LNCAP (cell line): ENCODE data around the gene SIGLEC1.

Source experiments
- TF ChIP-seq, protein P1 (sequence below): fragments of 450-650 bp; IDR thresholded peaks from 2 replicates; pipeline ENCODE4 v1.5.1; 2017; ENCODE audit warnings: mild to moderate bottlenecking

SIGLEC1 gene

DNA sequence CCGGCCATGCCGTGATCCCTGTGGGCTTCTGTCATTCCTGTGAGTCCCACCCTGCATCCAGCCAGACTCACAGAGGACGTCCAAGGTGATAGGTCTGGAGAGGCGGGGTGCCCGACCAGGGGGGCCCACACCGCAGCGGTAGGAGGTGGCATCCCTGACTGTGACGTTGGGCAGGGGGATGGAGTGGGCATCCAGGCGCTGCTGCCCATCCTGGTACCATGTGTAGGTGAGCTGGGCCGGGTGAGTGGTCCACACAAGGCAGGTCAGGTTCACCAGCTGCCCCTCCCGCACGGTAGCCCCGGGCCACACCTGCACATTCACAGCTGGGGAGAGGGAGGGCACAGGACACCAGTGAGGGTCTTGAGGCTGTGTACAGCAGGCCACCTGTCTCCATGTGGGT is 19.0 kb downstream of the SIGLEC1 start:
- TF ChIP-seq, protein P1, sequence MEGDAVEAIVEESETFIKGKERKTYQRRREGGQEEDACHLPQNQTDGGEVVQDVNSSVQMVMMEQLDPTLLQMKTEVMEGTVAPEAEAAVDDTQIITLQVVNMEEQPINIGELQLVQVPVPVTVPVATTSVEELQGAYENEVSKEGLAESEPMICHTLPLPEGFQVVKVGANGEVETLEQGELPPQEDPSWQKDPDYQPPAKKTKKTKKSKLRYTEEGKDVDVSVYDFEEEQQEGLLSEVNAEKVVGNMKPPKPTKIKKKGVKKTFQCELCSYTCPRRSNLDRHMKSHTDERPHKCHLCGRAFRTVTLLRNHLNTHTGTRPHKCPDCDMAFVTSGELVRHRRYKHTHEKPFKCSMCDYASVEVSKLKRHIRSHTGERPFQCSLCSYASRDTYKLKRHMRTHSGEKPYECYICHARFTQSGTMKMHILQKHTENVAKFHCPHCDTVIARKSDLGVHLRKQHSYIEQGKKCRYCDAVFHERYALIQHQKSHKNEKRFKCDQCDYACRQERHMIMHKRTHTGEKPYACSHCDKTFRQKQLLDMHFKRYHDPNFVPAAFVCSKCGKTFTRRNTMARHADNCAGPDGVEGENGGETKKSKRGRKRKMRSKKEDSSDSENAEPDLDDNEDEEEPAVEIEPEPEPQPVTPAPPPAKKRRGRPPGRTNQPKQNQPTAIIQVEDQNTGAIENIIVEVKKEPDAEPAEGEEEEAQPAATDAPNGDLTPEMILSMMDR = no peak

DNA sequence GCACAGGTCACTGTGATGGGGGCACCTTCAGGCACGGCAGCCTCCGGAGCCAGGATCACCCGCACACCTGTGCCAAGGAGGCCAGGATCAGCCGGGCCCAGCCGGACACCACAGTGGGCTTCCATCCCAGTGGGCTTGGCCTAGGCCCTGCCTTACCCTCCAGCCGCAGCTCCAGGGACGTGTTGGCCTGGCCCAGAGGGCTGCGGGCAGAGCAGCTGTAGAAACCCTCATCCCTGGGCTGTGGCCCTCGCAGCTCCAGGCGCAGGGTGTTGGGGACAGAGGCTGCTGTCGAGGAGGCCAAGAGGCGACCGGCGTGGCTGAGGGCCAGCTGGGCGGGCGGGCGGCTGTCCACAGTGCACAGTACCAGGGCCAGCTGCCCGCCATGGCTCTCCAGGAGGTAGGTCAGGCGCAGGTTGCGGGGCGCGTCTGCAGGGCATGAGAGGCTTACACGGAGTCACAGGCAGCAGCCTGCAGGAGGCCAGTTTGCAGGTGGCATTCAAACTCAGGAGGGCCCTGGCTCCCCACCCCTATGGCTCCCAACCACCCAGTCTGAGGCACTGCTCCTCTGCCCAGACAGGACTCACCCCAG is 19.6 kb downstream of the SIGLEC1 start:
- TF ChIP-seq, protein P1 = no peak

DNA sequence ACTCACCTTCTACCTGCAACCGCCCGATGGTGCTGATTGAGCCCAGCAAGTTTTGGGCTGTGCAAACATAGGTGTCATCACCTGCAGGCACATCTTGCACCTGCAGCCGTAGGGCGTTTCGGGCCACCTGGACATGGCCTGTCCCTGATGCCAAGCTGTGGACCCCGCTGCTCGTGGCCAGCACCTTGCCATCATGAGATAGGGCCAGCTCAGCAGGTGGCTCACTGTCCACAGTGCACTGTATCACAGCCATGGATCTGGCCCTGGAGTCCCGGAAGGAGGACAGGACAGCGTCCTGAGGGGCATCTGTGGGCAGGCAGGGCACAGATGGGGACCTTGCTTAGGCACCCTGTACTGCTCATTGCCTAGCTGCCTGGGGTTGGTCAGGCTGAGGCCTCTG is 20.5 kb downstream of the SIGLEC1 start:
- TF ChIP-seq, protein P1 = no peak

DNA sequence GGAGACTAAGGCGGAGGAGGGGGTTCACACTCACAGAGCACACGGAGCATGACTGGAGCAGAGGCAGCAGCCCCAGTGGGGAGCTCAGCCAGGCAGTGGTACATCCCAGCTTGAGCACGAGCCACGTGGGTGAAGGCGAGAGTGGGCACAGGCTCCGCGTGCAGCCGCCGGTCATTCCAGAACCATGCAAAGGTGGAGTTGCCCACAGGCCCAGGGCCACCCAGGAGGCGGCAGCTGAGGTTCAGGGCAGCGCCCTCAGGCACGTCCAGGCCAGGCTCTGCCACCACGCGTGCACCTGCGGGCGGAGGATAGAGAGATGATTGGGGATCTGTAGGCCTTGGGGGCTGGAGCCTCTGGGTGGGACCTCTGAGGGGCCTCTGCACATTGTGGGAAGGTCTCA is 21.1 kb downstream of the SIGLEC1 start:
- TF ChIP-seq, protein P1 = no peak

DNA sequence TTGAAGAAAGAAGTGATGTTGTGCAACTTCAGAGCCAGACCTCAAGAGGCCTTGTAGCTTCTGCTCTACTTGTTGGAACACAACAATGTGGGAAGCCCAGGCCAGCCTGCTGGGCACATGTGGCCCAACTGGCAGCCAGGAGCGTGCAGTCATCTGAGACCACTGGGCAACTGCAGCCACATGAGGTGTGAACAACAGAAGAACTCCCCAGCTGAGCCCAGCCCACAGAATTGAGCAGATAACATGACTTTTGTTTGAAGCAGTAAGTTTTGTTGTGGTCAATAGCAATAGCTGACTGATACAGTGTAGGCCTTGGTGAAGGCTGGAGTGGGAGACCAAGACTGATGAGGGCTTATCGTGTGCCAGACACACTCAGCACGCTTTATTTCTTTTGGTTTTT is 22.0 kb downstream of the SIGLEC1 start:
- TF ChIP-seq, protein P1 = no peak

DNA sequence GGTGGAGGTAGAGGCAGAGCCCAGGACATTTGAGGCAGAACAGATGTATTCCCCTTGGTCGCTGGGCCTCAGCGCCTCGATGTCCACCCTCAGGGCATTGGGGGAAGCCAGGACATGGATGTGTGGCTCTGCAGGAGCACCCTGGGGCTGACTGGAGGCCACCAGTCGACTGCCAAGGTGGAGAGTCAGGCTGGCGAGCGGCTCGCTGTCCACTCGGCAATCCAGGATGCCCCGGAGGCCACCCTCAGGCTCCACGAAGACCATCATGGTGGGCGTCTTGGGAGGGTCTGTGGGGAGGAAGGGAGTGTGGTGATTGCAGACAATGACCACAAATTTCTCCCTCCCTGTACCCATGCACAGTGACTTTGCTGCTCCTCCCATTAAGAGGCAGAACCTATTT is 22.4 kb downstream of the SIGLEC1 start:
- TF ChIP-seq, protein P1 = no peak

DNA sequence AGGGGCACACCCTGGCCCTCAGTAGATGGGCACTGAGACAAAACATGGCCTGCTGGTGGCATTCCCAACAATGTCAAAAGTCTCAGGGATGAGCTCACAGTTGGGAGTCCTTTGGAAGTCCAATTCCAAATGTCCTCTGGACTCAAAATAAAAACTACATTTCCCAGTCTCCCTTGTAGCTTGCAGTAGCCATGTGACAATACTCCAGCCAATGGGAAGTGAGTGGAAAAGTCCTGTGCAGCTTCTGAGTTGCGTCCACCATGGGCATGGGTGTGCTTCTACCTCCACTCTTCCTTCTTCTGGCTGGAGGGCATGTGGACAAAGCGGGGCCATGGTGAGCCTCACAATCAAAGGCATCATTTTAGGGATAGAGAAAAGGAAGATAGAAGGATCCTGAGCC is 24.7 kb downstream of the SIGLEC1 start:
- TF ChIP-seq, protein P1 = no peak

DNA sequence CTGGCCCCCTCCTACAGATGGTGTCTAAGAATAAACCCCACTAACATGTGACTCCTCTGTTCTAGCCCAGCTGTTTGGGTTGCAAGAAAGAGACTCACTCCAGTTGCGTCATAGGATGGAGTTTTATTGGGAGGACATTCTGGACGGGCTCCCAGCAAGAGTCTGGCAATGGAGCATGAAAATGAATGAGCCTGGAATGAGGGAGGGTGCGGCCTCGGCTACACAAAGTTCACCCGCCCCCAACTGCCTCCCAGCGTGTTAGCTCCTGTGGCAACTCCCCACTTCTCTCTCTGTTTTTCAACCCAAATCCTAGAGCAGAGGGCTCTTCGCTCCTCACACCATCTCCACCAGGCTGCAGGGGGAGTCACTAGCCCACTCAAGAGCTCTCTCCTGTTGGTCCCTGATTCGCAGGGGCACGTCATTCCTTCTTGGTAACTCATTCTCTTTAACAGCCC is 25.5 kb downstream of the SIGLEC1 start:
- TF ChIP-seq, protein P1 = no peak
